ENCODE measurements around the gene PIP5KL1.

GRCh38 chr9:127919253-127919815 lies 11.2 kb downstream of the PIP5KL1 start:
- TF ChIP-seq CTCF (IDR thresholded peaks at IDR 0.05; ENCODE audit: insufficient read depth, low read length, poor library complexity, severe bottlenecking) (no peak), EZH2phosphoT487 (conservative IDR thresholded peaks at IDR 0.05; ENCODE audit: low read length) (no peak)
